IMR-90 (cell line): ENCODE measurements around the gene HAO2. TPM values are rescaled to one million over a fixed set of nuclear protein-coding genes. Genes with fewer than 3 reads are reported as not detected.

Source experiments
- ATAC-seq: fragments of 200-7000 bp; cut with Tn5 transposase; 2 replicates; pipeline ENCODE4 v1.9.1; 2020; ENCODE audit warnings: low read depth, mild to moderate bottlenecking, moderate library complexity
- BruUV-seq: library from RNA; stranded (reverse); fragments of 400-500 nt; replicated peaks from 2 replicates; lab custom pipeline; 2021; lab: Mats Ljungman, UMichigan
- CTCF ChIA-PET: fragments of 300-600 bp; formaldehyde crosslinking; extraction: SDS; loops from one replicate; lab custom pipeline; 2021; ENCODE audit warnings: antibody characterized with exemption; lab: Yijun Ruan, JAX
- POLR2A ChIA-PET: fragments of 300-600 bp; sonication (Branson Sonifier 250); formaldehyde crosslinking; loops from one replicate; lab custom pipeline; 2022; ENCODE audit warnings: antibody characterized with exemption; ENCODE audit not compliant: unreplicated experiment; lab: Charles Lee
- DNase-seq: peaks from one replicate; pipeline ENCODE4 v3.0.0; 2013
- H2AFZ ChIP-seq: replicated peaks from 2 replicates; pipeline ENCODE3; 2013; ENCODE audit warnings: low read length, mild to moderate bottlenecking; ENCODE audit not compliant: poor library complexity
- H2AK5ac ChIP-seq: 2 replicates; pipeline ENCODE4 v1.6.1; 2013; ENCODE audit warnings: low read depth, low read length, inconsistent platforms
- H2AK9ac ChIP-seq: replicated peaks from 2 replicates; pipeline ENCODE3; 2013; ENCODE audit warnings: mild to moderate bottlenecking, low read depth, low read length, moderate library complexity; ENCODE audit not compliant: poor library complexity
- H2BK120ac ChIP-seq: 2 replicates; pipeline ENCODE4 v1.6.1; 2013; ENCODE audit warnings: low read depth, low read length, inconsistent platforms
- H2BK15ac ChIP-seq: 3 replicates; pipeline ENCODE4 v1.6.1; 2013; ENCODE audit warnings: low read depth, low read length, inconsistent platforms
- H2BK20ac ChIP-seq: 2 replicates; pipeline ENCODE4 v1.6.1; 2013; ENCODE audit warnings: low read depth, mild to moderate bottlenecking, inconsistent platforms, low read length, moderate library complexity
- H2BK5ac ChIP-seq: 2 replicates; pipeline ENCODE4 v1.6.1; 2013; ENCODE audit warnings: mild to moderate bottlenecking, low read depth, low read length, inconsistent platforms; ENCODE audit not compliant: poor library complexity, severe bottlenecking
- H3K14ac ChIP-seq: replicated peaks from 2 replicates; pipeline ENCODE4 v1.6.1; 2013; ENCODE audit warnings: low read depth, low read length, inconsistent platforms
- H3K18ac ChIP-seq: 2 replicates; pipeline ENCODE4 v1.6.1; 2013; ENCODE audit warnings: low read depth, low read length, control low read depth
- H3K23ac ChIP-seq: 2 replicates; pipeline ENCODE4 v1.6.1; 2013; ENCODE audit warnings: low read depth, low read length, inconsistent platforms
- H3K27ac ChIP-seq: 2 replicates; pipeline ENCODE4 v1.5.1; 2013; ENCODE audit warnings: mild to moderate bottlenecking, control low read depth, low read length; ENCODE audit not compliant: insufficient read depth
- H3K27me3 ChIP-seq: 2 replicates; pipeline ENCODE4 v1.6.1; 2013; ENCODE audit warnings: low read length; ENCODE audit not compliant: control insufficient read depth, insufficient read depth
- H3K36me3 ChIP-seq: 2 replicates; pipeline ENCODE4 v1.6.1; 2013; ENCODE audit warnings: low read length, mixed read lengths; ENCODE audit not compliant: control insufficient read depth, insufficient read depth
- H3K4ac ChIP-seq: 2 replicates; pipeline ENCODE4 v1.6.1; 2013; ENCODE audit warnings: low read depth, low read length, inconsistent platforms
- H3K4me1 ChIP-seq: 2 replicates; pipeline ENCODE4 v1.6.1; 2013; ENCODE audit warnings: low read length, mixed read lengths; ENCODE audit not compliant: control insufficient read depth, insufficient read depth
- H3K4me2 ChIP-seq: 2 replicates; pipeline ENCODE4 v1.6.1; 2013; ENCODE audit warnings: low read depth, mild to moderate bottlenecking, control low read depth, low read length, moderate library complexity
- H3K4me3 ChIP-seq: 2 replicates; pipeline ENCODE4 v1.5.1; 2013; ENCODE audit warnings: low read depth, mild to moderate bottlenecking, control low read depth, low read length, moderate library complexity; ENCODE audit not compliant: insufficient read depth
- H3K56ac ChIP-seq: 2 replicates; pipeline ENCODE4 v1.6.1; 2013; ENCODE audit warnings: low read length, inconsistent platforms; ENCODE audit not compliant: insufficient read depth; ENCODE audit errors: extremely low read depth
- H3K79me1 ChIP-seq, 2 experiments: 2 replicates each; pipeline ENCODE4 v1.6.1; 2013; ENCODE audit warnings: low read length in 2 of 2, inconsistent platforms in 1 of 2, low read depth in 1 of 2
- H3K9ac ChIP-seq: 2 replicates; pipeline ENCODE4 v1.6.1; 2013; ENCODE audit warnings: low read depth, low read length, control low read depth
- H3K9me1 ChIP-seq: 2 replicates; pipeline ENCODE4 v1.6.1; 2013; ENCODE audit warnings: low read length, inconsistent platforms; ENCODE audit not compliant: insufficient read depth
- H3K9me3 ChIP-seq: 2 replicates; pipeline ENCODE4 v1.6.1; 2013; ENCODE audit warnings: low read length; ENCODE audit not compliant: control insufficient read depth, insufficient read depth
- H4K20me1 ChIP-seq: 2 replicates; pipeline ENCODE4 v1.6.1; 2013; ENCODE audit warnings: low read length, inconsistent platforms; ENCODE audit not compliant: insufficient read depth
- H4K5ac ChIP-seq: 2 replicates; pipeline ENCODE4 v1.6.1; 2013; ENCODE audit warnings: mild to moderate bottlenecking, low read depth, low read length, control low read depth
- H4K8ac ChIP-seq, 2 experiments: 2 replicates each; pipeline ENCODE4 v1.6.1; 2013; ENCODE audit warnings: low read depth in 2 of 2, low read length in 2 of 2, control low read depth in 1 of 2, inconsistent platforms in 1 of 2
- H4K91ac ChIP-seq: 2 replicates; pipeline ENCODE4 v1.6.1; 2013; ENCODE audit warnings: low read depth, low read length, inconsistent platforms; ENCODE audit not compliant: insufficient read depth
- ELK1 ChIP-seq: fragments of 150-350 bp; IDR thresholded peaks from 2 replicates; pipeline ENCODE4 v1.6.1; 2016; ENCODE audit warnings: low read depth, mild to moderate bottlenecking, low read length, moderate library complexity, borderline replicate concordance
- MAZ ChIP-seq: IDR thresholded peaks from 2 replicates; pipeline ENCODE4 v1.6.1; 2012; ENCODE audit warnings: low read depth, mild to moderate bottlenecking, low read length, improper control_type of control experiment, moderate library complexity, borderline replicate concordance
- WGBS, 2 experiments: methylation state at CpG; one replicate each; pipeline versions ENCODE4 v1.1.5 to v1.1.7; 2013; ENCODE audit warnings: missing lambda C conversion rate in 2 of 2; ENCODE audit not compliant: insufficient read length in 1 of 2; ENCODE audit errors: extremely low coverage in 2 of 2; 5-methylcytosine and 5-hydroxymethylcytosine counted together
- dilution Hi-C: fragments of 300-500 bp; cut with HindIII; formaldehyde crosslinking; loops from one replicate; pipeline ENCODE4 v1.14.3; 2018; ENCODE audit warnings: low sequenced_read_pairs; ENCODE audit not compliant: unreplicated experiment
- in situ Hi-C: fragments of 300-500 bp; cut with MboI; formaldehyde crosslinking; loops from 3 replicates; pipeline ENCODE4 v1.14.3; 2019; ENCODE audit warnings: low sequenced_read_pairs, inconsistent platforms, mixed read lengths
- intact Hi-C: fragments of 100-400 bp; cut with micrococcal nuclease; formaldehyde crosslinking; loops from 2 replicates; pipeline ENCODE4 v1.10.0; 2022
- polyA plus RNA-seq, 3 experiments: library from polyadenylated mRNA; depleted of rRNA; stranded (reverse); fragments of >200 nt; gene quantifications; 2 replicates each; pipeline ENCODE4 v1.2.3, GENCODE V29; 2012; ENCODE audit warnings: low replicate concordance in 1 of 3
- total RNA-seq: library from RNA; depleted of rRNA; stranded (reverse); fragments of >200 nt; gene quantifications from 2 replicates; pipeline ENCODE4 v1.2.3, GENCODE V29; 2012

Gene HAO2
- total and polyA plus RNA-seq, 2 of the 4 experiments (the other 2 are of a cell fraction) = not detected

- no peak overlapping the region for H2BK20ac ChIP-seq
- H3K4me1 ChIP-seq = no peaks in the 10 kb centered on the region
- POLR2A ChIA-PET = no interaction called here
These were observed 61.1 kb downstream of the HAO2 start for GRCh38 chr1:119429687-119430086.

More at GRCh38 chr1:119429687-119430086, 61.1 kb downstream of the HAO2 start:
- no peak for DNase-seq
- no peak overlapping the region for H4K91ac ChIP-seq
- H3K9me3 ChIP-seq = no peaks in the 10 kb centered on the region
- in situ Hi-C loops (no loop called here), intact Hi-C loops (no loop called here), dilution Hi-C loops (no loop called here)
- H2BK15ac ChIP-seq = no peak overlapping the region
- H3K4me2 ChIP-seq = no peak overlapping the region
- no peak overlapping the region for H2AFZ ChIP-seq
- H4K5ac ChIP-seq = no peak overlapping the region
- H3K79me1 ChIP-seq = no peaks in the 10 kb centered on the region
- H2AK5ac ChIP-seq = no peak overlapping the region
- H3K4ac ChIP-seq = no peak overlapping the region
- H4K20me1 ChIP-seq = no peaks in the 10 kb centered on the region; the same call in 1 of the 2 replicates
- H2AK9ac ChIP-seq = no peak overlapping the region
- H3K14ac ChIP-seq = no peak overlapping the region
- H3K27ac ChIP-seq = no peak overlapping the region
- H3K18ac ChIP-seq = no peak overlapping the region
- no peak for ATAC-seq
- H2BK5ac ChIP-seq = no peak overlapping the region
- no peaks in the 10 kb centered on the region for H3K9me1 ChIP-seq
- no peaks in the 10 kb centered on the region for H3K36me3 ChIP-seq
- no peak overlapping the region for H3K23ac ChIP-seq
- TF ChIP-seq MAZ (no peak), ELK1 (no peak)
- peaks cover 2% of the 10 kb centered on the region for H3K27me3 ChIP-seq
- no CpG with 5 or more reads among the region's 4 CpGs for WGBS, 2 experiments
- no peak overlapping the region for H3K9ac ChIP-seq
- H4K8ac ChIP-seq = no peak overlapping the region
- H2BK120ac ChIP-seq = no peak overlapping the region
- H3K56ac ChIP-seq = no peak overlapping the region
- BruUV-seq = no TSS peak
- no peak overlapping the region for H3K4me3 ChIP-seq
- CTCF ChIA-PET = no interaction called here
